Thyroid gland (tissue), 4 donors: ENCODE measurements around the gene FXR2. TPM values are rescaled to one million over a fixed set of nuclear protein-coding genes. Genes with fewer than 3 reads are reported as not detected.

Source experiments
- DNase-seq, 2 donors: peaks; one replicate each; pipeline ENCODE4 v3.0.0-alpha.2; 2019
- H3K27ac ChIP-seq, 3 donors: fragments of 200-600 bp; sonication (generic); 1 replicate in 2 of 3; 2 replicates in 1 of 3; pipeline ENCODE4 v1.5.1; 2016 to 2019; ENCODE audit warnings: mild to moderate bottlenecking in 1 of 3, moderate library complexity in 1 of 3
- H3K27me3 ChIP-seq: fragments of 200-600 bp; sonication (generic); one replicate; pipeline ENCODE4 v1.5.1; 2019
- H3K36me3 ChIP-seq, 2 donors: fragments of 200-600 bp; sonication (generic); one replicate each; pipeline ENCODE4 v1.5.1; 2016 to 2019
- H3K4me1 ChIP-seq, 2 donors: fragments of 200-600 bp; sonication (generic); one replicate each; pipeline ENCODE4 v1.5.1; 2017 to 2019
- H3K4me3 ChIP-seq, 3 donors: fragments of 200-600 bp; sonication (generic); replicated peaks in 1 of 3; 1 replicate in 2 of 3; 2 replicates in 1 of 3; pipeline ENCODE4 v1.5.1; 2016; ENCODE audit warnings: mild to moderate bottlenecking in 1 of 3
- H3K9me3 ChIP-seq: fragments of 200-600 bp; sonication (generic); one replicate; pipeline ENCODE4 v1.5.1; 2017
- POLR2A ChIP-seq, 2 donors: fragments of 450-650 bp; IDR thresholded peaks; one replicate each; pipeline ENCODE4 v1.6.1; 2017; ENCODE audit warnings: antibody characterized with exemption in 2 of 2, mild to moderate bottlenecking in 2 of 2, moderate library complexity in 1 of 2
- WGBS, 2 donors: methylation state at CpG; one replicate each; pipeline ENCODE4 v1.1.5; 2017; 5-methylcytosine and 5-hydroxymethylcytosine counted together
- intact Hi-C: fragments of 100-400 bp; cut with DNase I; formaldehyde crosslinking; loops from one replicate; pipeline ENCODE4 v1.15.1; 2023
- total RNA-seq, 4 donors: library from RNA; depleted of rRNA; stranded (reverse); fragments of >200 nt; gene quantifications; one replicate each; pipeline ENCODE4 v1.2.3, GENCODE V29; 2016
- TF ChIP-seq, protein P1 (sequence below), 6 experiments: fragments of 200-600 bp in 3 of 6; fragments of 450-650 bp in 3 of 6; sonication (generic) in 3 of 6; IDR thresholded peaks; one replicate each; pipeline ENCODE4 v1.5.1; 2016 to 2019; ENCODE audit warnings: antibody characterized with exemption in 6 of 6, mild to moderate bottlenecking in 2 of 6, inconsistent platforms in 1 of 6, moderate library complexity in 1 of 6

FXR2 gene
- total RNA-seq, 4 donors from 2014 or later = 27.6 to 37.5 (median 28.6) TPM

DNA sequence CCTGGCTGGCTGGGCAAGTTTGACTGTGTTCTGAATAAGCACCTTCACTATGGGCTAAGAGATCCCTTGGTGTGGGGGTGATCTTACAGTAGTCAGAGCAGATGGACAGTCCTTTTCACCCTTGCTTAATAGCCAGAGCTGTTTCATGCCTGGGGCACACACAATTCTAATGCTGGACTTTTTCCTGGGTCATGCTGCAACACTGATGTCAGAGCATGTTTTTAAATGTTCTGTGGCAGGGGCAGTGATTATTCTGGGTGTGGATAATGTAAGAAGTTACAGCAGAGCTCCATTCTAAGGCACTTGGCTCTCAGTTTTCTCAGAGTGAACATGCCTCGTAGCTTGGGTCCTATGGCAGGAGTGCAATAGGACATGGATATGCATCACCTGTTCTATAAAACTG, 39.2 kb downstream of the FXR2 start:
- no peak for DNase-seq
- Histone ChIP-seq H3K4me1 (peaks cover 16 to 36% of the 10 kb centered on the region in 2 donors), H3K27ac (no peak overlapping the region), H3K4me3 (no peak overlapping the region), H3K27me3 (no peaks in the 10 kb centered on the region), H3K9me3 (no peaks in the 10 kb centered on the region), H3K36me3 (peaks cover 53 to 54% of the 10 kb centered on the region in 2 donors)
- TF ChIP-seq POLR2A (IDR thresholded peaks at IDR 0.05) = no peak
- TF ChIP-seq, protein P1, sequence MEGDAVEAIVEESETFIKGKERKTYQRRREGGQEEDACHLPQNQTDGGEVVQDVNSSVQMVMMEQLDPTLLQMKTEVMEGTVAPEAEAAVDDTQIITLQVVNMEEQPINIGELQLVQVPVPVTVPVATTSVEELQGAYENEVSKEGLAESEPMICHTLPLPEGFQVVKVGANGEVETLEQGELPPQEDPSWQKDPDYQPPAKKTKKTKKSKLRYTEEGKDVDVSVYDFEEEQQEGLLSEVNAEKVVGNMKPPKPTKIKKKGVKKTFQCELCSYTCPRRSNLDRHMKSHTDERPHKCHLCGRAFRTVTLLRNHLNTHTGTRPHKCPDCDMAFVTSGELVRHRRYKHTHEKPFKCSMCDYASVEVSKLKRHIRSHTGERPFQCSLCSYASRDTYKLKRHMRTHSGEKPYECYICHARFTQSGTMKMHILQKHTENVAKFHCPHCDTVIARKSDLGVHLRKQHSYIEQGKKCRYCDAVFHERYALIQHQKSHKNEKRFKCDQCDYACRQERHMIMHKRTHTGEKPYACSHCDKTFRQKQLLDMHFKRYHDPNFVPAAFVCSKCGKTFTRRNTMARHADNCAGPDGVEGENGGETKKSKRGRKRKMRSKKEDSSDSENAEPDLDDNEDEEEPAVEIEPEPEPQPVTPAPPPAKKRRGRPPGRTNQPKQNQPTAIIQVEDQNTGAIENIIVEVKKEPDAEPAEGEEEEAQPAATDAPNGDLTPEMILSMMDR (IDR thresholded peaks at IDR 0.05) = no peak
- 73% methylated on average over 1 of the region's 1 CpG; no CpG with 5 or more reads in 1 of the 2 donors for WGBS, 2 donors
- intact Hi-C loops = no loop called here

DNA sequence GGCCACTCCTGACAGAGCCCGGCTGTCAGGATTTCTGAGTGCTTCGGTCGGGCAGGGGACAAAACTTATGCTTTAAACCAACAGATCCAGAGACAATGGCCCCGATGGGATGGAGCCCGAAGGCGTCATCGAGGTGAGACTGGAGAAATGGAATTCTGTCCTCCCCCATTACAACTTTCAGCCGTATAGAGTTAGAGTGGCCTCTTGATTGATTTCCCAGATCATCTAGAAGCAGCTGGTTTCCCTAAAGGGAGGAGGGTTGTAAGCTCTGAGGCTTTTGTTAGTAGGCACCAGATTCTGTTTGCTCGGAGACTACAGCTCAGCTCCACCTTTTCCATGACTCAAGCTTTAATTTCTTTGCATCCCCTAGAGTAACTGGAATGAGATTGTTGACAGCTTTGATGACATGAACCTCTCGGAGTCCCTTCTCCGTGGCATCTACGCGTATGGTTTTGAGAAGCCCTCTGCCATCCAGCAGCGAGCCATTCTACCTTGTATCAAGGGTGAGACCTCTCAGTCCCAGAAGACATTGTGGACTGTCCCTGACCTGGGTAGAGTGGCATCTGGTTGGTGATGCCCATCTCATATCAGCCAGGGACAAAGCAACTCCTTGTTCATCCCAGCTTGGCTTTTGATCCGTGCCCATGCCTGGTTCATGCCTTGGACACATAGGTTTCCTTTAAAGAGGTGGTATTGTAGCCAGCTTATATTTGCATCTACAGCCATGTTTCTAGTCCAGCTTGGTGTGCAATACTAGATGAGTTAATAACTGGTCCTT, 40.3 kb downstream of the FXR2 start:
- intact Hi-C loops = loop anchor here (5.0 kb wide), 1 partner anchor 113 kb away; the partner anchor contains the start of genes TP53 and WRAP53
- Histone ChIP-seq H3K27ac (peak overlapping the region in 2 of 3 donors; percentile 94 to 96), H3K4me1 (peaks cover 16 to 33% of the 10 kb centered on the region in 2 donors), H3K9me3 (no peaks in the 10 kb centered on the region), H3K4me3 (peak overlapping the region in 2 of 3 donors; percentile 27 to 99), H3K36me3 (peaks cover 60 to 64% of the 10 kb centered on the region in 2 donors), H3K27me3 (no peaks in the 10 kb centered on the region)
- no peak for DNase-seq
- 34 to 42% methylated on average over 14 of the region's 15 CpGs for whole genome bisulfite sequencing, 2 donors
- TF ChIP-seq, protein P1 (IDR thresholded peaks at IDR 0.05) = no peak
- TF ChIP-seq POLR2A (IDR thresholded peaks at IDR 0.05) = no peak

DNA sequence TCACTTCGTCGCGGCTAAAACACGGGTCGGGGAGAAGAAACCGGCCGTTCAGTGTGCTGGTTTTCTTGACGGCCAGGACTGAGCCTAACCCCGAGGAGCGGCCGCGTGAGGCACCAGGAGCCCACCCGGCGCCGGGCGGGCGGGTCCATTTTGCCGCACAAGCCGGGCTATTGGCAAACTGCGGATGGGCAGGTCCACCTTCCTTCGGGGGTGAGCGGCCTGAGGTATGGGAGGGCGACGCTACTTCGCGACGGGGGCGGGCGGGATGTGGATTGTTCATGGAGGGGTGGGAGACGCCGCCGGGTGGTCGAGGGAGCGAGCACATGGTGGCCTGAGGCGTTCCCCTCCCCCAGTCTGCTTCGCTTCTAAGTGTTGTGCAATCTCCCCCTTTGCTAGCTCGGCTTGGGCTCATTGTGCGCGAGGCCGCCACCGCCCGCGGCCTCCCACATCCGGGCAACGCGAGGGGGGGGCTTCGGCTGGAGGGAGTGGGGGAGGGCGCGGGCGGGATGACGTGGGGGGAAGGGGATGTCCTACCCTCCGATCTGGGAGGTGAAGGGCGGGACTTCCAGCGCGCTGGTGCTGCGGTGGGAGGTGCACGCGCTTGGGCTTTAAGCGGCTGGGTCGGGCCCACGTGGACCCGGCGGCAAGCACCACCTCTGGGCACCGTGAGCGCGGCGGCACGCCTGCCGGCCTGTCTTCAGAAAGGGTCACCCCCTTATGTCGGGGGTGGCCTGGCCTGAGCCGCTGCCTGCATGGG, 41.2 kb downstream of the FXR2 start:
- peaks cover 56 to 59% of the 10 kb centered on the region in 2 donors for H3K36me3 ChIP-seq
- H3K27ac ChIP-seq = peak overlapping the region; percentile 94 to 96 (median 95)
- no peaks in the 10 kb centered on the region for H3K9me3 ChIP-seq
- DNase-seq = peak; percentile 92
- intact Hi-C loops = loop anchor here (5.0 kb wide), 1 partner anchor 114 kb away; the partner anchor contains the start of genes TP53 and WRAP53
- TF ChIP-seq POLR2A (IDR thresholded peaks at IDR 0.05) = peak in 1 of 2 donors; percentile 72
- TF ChIP-seq, protein P1 (IDR thresholded peaks at IDR 0.05) = no peak
- H3K4me1 ChIP-seq = peaks cover 16 to 26% of the 10 kb centered on the region in 2 donors
- H3K4me3 ChIP-seq = peak overlapping the region; percentile 75 to 99 (median 99)
- 0 to 1% methylated on average over 3 to 49 of the region's 71 CpGs for WGBS, 2 donors
- no peaks in the 10 kb centered on the region for H3K27me3 ChIP-seq

DNA sequence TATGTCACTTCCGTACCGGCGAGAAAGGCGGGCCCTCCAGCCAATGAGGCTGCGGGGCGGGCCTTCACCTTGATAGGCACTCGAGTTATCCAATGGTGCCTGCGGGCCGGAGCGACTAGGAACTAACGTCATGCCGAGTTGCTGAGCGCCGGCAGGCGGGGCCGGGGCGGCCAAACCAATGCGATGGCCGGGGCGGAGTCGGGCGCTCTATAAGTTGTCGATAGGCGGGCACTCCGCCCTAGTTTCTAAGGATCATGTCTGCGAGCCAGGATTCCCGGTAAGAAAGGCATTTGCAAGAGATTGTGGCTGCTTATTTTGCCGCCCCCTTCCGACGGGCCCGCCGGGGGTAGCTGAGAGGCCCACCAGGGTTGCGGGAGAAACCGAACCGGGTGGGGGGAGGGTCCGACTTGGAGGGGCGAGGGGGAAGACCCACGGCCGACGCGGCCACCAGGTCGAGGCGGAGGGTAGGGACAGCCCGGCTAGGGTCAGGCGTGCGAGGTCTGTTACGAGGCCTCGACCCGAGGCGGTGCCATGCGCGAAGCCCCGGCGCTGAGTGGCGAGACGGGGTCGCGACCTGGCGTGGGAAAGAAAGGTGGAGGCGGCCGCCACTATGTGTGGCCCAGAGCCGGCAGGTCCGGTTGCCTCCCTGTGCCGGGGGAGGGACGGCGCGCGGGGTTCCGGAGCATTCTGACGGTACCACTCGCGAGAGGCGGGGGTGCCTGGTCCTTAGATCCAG, 41.9 kb downstream of the FXR2 start:
- Histone ChIP-seq H3K27ac (peak overlapping the region; percentile 94 to 96 (median 95)), H3K4me3 (peak overlapping the region; percentile 75 to 99 (median 99)), H3K4me1 (peaks cover 16 to 26% of the 10 kb centered on the region in 2 donors), H3K27me3 (no peaks in the 10 kb centered on the region), H3K36me3 (peaks cover 49 to 52% of the 10 kb centered on the region in 2 donors), H3K9me3 (no peaks in the 10 kb centered on the region)
- WGBS, 2 donors = 0 to 1% methylated on average over 13 to 42 of the region's 73 CpGs
- intact Hi-C loops = loop anchor here (5.0 kb wide), 1 partner anchor 115 kb away; the partner anchor contains the start of genes TP53 and WRAP53
- DNase-seq = peak; percentile 53 to 99
- peak; percentile 87 to 98 for TF ChIP-seq POLR2A (IDR thresholded peaks at IDR 0.05)
- TF ChIP-seq, protein P1 (IDR thresholded peaks at IDR 0.05) = peak in 1 of 6 experiments; percentile 6
